Activated CD4-positive, CD25-positive, alpha-beta regulatory T cell treated with anti-CD3 and anti-CD28 coated beads, Interleukin-2, amount 50 U/mL, for 72 hours (primary cell): ENCODE data around the gene HDHD3.
A peak's percentile ranks its signal among the peaks of the same experiment; 100 is the strongest.

Experiments
- DNase-seq: peaks from one replicate; pipeline ENCODE4 v3.0.0; 2021

The HDHD3 gene

DNA sequence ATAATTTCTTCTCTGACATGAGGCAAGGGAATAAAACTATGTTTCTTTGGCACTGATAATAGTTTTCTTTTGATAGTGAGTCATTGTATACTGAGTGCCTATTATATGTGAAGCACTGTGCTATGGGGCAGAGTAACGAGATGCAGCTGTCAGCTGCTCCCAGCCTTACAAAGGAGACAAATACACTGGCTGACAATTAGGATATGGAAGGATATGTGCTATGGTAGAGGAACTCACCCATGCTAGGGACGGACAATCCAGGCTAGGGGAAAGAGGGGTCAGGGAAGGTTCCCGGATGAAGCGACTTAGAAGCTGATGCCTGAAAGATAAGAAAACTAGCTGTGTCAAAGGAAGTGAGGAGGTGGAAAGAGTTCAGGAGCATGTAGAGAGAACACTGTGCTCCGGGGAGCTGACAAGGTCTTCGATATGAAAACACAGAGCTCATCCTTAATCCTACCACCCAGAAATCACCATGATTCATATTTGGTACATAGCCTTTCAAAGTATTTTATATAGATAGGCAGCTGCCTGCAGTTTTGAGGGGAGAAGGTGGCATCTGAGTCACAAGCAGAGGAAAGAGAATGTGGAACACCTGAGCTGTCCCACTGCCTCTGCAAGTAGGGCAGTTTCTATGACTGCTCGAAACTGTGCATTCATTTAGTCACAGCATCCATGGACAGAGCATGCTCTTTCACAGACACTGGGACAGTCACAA, 15.3 kb downstream of the HDHD3 start:
- DNase-seq, result no peak

DNA sequence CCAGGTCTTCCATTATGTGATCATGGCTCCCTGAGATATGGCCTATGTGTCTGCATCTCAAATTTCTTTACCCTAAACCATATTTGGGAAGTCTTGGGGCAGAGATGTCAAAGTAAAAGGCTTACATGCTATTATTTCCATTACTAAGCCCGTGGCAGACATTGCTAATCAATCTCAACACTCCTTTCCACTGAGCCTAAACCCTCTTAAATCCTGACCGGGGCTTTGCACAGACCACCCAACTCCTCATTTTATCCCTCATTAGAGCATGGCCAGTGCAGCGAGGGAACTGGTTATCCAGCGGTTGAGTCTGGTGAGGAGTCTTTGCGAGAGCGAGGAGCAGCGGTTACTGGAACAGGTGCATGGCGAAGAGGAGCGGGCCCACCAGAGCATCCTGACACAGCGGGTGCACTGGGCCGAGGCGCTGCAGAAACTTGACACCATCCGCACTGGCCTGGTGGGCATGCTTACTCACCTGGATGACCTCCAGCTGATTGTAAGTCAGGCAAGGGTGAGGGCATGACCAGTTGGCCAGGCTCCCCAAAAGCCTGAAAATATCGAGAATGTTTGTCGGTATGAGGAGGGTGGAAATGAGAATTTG, 16.4 kb downstream of the HDHD3 start:
- DNase-seq, result no peak

GRCh38 chr9:113359385-113359784, 17.4 kb downstream of the HDHD3 start:
- no peak for DNase-seq

DNA sequence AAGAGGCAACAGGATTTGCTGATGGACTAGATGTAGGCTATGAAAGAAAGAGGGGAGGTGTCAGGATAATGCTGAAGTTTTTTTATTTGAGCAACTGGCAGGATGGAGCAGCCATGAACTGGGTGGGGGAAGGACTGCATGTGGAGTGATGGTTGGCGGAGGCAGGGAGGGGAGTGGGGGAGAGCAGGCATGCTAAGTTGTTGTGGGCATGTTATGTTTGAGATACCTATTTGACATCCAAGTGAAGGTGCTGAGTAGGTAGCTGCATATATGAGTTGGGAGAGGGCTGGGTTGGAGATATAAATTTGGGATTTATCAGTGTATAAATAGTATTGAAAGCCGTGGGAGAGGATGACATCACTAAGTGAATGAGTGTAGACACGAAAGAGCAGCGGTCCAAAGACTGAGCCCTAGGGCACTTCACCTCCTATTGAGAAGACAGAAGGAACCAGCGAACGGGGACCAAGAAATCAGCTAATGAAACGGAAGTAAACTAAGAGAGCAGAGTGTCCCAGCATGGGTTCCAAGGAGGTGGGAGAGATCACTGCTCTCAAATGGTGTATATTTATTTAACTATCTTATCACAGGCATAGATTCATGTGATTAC, 20.0 kb downstream of the HDHD3 start:
- DNase-seq, result no peak

GRCh38 chr9:113355040-113355596, 21.7 kb downstream of the HDHD3 start:
- DNase-seq, result no peak

GRCh38 chr9:113352411-113352810, 24.4 kb downstream of the HDHD3 start:
- DNase-seq, result no peak

DNA sequence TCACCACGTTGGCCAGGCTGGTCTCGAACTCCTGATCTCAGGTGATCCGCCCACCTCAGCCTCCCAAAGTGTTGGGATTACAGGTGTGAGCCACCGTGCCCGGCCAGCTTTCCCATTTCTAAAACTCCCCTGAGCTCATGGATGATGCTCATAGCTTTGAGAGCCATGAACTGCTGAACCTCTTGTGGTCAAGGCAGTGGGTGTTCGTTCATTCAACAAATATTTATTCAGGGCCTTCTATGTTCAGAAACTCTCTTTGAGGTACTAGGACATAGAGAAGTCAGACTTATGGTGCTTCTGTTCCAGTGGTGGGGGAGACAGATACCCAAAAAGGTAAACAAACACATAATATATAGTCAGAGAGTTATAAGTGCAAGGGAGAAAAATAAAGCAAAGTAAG, 24.8 kb downstream of the HDHD3 start:
- no peak for DNase-seq

DNA sequence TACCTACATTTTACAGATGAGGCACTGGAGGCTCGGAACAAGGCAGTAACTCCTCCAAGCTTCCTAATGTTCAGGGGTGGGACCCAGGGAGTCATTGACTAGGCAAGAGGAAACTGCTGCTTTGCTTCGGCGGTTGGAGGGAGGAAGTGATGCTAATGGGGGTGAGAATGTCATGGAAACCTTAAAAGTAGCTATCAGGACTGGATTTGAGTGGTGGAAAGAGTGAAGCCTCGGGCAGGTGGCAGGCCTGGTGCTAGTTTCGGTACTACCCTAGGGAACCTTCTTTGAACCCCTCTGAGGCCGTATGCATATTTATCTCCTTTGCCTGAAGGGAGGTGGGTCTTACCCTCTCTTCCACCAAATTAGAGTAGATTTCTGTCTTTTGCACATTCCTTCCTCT, 25.8 kb downstream of the HDHD3 start:
- no peak for DNase-seq

DNA sequence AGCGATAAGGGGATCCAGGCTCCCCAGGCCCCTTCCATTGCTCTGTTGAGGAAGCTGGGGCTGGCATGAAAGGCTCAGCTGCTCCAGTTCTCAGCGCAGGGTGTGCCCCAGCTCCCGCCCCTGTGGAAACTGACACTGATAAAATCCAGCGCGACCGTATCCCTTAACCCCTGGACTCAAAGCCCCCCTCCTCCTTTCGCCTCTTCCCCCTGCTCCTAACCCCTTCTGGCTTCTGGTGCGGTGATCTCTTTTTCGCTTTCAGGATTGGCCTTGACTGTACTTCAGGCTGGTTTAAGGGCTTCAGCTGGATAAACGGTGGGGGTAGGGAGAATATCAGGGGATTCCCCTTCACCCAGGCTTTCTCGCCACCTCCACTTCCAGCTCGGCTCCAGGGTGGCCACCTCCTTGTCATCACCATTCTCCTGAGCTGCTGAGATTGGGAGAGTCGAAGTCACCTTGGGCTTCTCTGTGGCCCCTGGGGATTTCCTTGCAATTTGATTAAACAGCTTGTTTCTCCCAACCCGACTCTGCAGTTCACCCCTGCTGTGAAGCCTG, 26.6 kb downstream of the HDHD3 start:
- no peak for DNase-seq

DNA sequence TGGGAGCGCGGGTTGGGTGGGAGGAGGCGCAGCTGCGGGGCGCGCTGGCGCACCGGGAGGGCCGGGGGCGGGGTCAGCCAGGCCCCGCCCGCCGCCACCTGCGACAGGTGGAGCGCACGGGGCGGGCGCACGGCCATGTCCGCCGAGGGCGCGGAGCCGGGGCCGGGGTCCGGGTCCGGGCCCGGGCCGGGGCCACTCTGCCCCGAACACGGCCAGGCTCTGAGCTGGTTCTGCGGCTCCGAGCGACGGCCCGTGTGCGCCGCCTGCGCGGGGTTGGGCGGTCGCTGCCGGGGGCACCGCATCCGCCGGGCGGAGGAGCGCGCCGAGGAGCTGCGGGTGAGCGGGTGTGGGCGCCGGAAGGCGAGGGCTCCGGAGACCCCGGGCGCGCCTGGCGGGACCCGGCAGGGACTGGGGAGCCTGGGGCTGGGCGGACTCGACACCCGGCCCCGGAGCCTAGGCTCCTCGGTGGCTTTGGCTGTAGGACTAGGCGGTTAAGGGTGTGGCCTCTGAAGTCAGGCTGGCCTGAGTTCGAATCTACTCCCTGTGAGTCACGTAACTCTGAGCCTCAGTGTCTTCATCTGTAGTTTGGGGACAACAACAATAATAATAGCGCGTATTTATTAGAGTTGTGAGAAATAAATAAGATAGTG, 27.2 kb downstream of the HDHD3 start, which contains the start of gene BSPRY:
BSPRY (plus strand) TSS at position 97 of the 650 bp plus-strand sequence; CDS start at position 136, 39 bp downstream.
- peak; percentile 45 for DNase-seq

DNA sequence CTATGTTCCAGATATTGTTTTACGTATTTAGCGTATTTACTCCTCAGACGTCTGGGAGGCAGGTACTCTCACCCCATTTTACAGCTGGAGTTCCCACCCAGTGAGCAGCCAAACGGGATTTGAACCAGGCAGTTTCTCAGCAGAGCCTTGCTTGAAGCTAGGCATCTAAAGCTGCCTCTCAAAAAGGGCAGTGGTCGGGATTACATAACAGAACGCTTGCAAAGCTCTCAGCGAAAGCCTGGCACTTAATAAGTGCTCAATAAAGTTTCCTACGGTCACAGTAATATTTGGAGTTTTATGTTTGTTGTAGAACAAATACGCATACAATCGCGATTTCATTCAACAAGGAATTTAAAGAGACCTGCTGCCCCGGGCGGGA, 27.7 kb downstream of the HDHD3 start:
- no peak for DNase-seq

GRCh38 chr9:113348437-113348836, 28.3 kb downstream of the HDHD3 start:
- DNase-seq, result no peak

DNA sequence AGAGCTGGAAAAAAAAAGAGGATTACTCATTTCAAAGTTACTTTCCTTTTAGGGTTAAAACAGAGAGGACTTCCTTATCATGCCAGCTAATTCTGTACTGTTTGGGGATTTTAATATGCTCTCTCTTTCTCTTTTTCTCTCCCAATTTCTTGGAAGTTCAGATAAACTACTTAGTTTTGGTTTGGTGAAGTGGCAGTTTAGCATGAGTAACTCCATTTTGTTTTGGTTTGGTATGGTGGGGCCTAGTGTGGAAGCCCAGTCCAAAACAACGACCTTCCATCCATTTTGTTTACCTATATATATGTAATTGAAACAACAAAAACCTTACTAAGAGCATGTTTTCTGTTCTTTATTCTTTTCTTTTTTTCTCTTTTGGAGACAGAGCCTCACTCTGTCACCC, 31.1 kb downstream of the HDHD3 start:
- no peak for DNase-seq

- DNase-seq, result no peak
Observed at GRCh38 chr9:113345190-113345589, 31.6 kb downstream of the HDHD3 start.

GRCh38 chr9:113343732-113344231, 33.0 kb downstream of the HDHD3 start:
- DNase-seq, result no peak

DNA sequence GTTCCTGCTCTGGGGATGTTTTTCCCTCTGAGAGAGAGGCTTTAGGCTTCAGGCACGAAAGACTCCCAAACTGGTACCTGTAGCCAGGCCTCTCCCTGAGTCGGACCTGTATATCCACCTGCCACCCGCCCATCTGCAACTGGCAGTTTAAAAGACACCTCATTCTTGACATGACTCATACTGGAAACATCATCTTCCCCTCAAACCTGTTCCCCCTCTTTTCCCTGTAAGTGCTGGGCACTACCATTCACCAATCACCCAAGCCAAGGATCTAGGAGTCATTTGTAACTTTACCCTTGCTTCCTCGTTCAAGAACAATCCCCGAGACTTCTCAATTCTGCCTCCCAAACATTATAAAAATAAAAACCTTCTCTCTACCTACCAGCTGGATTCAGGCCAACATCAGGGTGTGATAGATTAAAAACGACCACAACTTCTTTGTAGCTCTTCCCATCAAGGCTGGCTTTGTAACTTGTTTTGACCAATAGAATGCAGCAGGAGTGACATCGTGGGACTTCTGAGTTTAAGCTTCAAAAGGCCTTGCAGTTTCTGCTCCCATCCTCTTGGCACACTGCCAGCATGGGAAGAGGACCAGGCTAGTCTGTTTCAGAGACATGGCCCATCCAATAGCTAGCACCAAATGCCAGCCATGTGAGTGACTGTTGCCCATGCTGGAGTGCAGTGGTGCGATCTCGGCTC, 34.9 kb downstream of the HDHD3 start:
- DNase-seq, result no peak

DNA sequence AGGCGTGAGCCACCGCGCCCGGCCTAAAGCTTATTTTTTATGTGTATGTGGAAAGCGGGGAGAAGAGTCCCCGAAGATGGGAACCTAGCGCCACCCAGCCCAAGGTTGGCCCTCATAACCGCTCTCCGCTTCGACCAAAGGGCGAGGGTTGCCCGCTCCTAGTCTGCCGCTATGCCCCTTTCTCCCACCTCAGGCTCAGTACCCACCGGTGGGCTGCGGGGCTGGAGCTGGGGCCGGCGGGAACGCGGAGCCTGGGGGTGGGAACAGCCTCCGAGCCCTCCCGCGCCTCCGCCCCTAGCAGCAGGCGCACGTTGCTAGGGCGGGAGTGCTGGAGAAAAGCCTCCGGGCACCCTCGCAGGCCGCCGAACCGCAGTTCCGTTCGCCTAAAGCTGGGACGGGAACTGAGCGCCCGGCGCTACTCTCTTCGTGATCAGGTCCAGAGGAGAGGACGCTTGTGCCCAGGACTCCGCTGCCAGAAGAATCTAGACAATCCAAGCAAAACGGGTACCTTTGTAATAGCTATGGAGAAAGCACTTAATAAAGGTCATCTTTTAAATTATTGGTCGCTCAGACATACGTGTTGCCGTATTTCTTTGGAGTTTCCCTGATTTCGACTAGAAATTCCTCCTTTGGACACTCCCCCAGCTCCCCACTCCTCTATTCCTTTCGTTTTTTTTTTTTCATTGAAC, 36.6 kb downstream of the HDHD3 start, which contains the start of gene WDR31:
WDR31 (minus strand) TSS at position 265 of the 689 bp plus-strand sequence. CDS start 8,253 bp downstream, outside the sequence.
- DNase-seq, result peak; percentile 73

- no peak for DNase-seq
Observed at GRCh38 chr9:113337714-113338113, 39.1 kb downstream of the HDHD3 start.

DNA sequence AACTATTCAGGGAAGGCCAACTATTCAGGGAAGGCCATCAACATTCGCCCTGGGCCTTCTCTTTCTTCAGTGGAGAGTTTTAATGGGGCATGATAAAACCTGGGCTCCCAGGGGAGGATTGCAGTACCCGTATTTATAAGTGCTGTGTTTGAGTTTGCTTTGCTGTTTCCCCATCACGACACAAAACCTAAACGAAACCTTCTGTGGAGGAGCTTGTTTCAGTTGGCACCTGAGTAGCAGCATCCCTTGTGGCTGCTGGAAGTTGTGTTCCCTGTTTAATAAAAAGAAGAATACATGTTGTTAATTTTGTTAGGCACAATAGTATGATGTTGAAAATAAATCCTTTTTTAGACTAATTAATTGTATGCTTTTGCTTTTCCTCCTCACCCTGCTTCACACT, 45.0 kb downstream of the HDHD3 start:
- no peak for DNase-seq

DNA sequence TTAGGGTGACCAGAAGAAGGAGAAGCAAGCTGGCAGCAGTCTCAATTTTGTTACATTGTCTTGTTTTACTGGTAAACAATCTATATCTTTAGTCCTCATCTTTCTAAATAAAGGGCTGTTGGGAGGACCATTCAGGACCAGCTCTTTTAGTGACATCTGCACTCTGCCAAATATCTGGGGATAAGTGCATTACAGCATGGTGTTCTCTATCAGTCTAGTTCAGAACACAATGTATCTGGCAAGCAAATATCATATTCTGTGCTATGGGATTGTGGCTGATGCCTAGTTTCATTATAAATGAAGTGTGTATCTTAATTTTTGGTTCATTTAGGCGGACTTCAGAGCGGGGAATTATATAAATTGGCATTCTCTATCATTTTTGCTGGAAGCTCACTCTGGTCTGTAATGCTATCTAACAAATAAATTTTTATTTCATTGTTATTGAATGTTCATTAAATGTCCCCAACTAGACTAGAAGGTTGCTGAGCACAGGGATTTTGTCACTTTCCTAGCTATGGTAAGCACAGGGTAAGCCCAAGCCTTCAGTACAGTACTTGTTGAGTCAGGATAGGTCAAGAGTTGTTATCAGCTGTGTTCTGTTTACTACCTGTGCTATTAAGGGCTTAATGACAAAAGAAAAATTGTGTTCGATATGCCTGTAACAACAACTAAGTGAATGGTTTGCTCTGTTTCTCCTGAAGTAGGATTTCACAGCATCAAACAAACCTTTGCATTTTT, 48.6 kb downstream of the HDHD3 start:
- DNase-seq, result no peak

DNA sequence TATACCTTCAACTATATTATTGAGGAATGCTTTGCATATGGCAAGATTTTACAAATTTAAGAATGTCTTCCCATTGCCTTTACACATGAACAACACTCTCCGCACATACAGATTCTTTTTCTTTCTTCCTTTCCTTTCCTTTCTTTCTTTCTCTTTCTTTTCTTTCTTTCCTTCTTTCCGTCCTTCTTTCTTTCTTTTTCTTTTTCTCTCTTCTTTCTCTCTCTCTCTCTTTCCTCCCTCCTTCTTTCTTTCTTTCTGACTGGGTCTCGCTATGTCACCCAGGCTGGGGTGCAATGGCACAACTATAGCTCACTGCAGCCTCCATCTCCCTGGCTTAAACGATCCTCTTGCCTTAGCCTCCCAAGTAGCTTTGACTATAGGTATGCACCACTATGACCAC, 50.6 kb downstream of the HDHD3 start:
- no peak for DNase-seq
